SK-N-SH treated with all-trans-retinoic acid at 6 μM for 48 hours (cell line): ENCODE measurements around the gene RAB30.

ENCODE experiments used
- ARNTL ChIP-seq: fragments of 450-650 bp; formaldehyde crosslinking; IDR thresholded peaks from 2 replicates; pipeline ENCODE4 v1.5.0; 2020; ENCODE audit warnings: low read depth, mild to moderate bottlenecking, moderate library complexity, borderline replicate concordance
- TCF4 ChIP-seq: fragments of 250-450 bp; sonication (Bioruptor Pico); IDR thresholded peaks from 2 replicates; pipeline ENCODE4 v1.8.0; 2021; ENCODE audit warnings: mild to moderate bottlenecking, moderate library complexity, borderline replicate concordance
- TOX ChIP-seq: fragments of 250-450 bp; sonication (Bioruptor Pico); IDR thresholded peaks from 2 replicates; pipeline ENCODE4 v1.8.0; 2021; ENCODE audit warnings: mild to moderate bottlenecking, moderate library complexity, borderline replicate concordance
- ZNF8 ChIP-seq: fragments of 450-650 bp; formaldehyde crosslinking; IDR thresholded peaks from 2 replicates; pipeline ENCODE4 v1.5.0; 2020; ENCODE audit warnings: mild to moderate bottlenecking, moderate library complexity
- TF ChIP-seq, protein P1 (sequence below): fragments of 250-450 bp; sonication (Bioruptor Pico); IDR thresholded peaks from 2 replicates; pipeline ENCODE4 v1.8.0; 2021; ENCODE audit warnings: low read depth, mild to moderate bottlenecking, moderate library complexity, borderline replicate concordance

DNA sequence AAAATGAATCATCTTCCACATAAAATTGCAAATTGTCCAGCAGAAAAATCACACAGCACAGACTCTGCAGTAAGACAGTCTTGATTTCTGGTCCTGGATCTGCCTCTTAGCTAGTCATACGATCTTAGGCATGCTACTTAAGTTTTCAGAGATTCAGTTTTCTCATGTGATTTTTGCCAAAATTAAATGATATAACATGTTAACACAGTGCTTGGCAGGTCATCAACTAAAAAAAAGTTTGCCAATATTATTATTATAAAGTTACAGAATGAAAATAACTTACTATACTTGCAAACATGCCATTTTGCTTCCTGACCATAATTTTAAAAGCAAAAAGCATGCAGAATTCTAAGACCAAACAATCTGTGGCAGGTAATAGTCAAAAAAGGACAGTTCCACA lies 15.1 kb downstream of the RAB30 start:
- TF ChIP-seq TCF4 (no peak), ZNF8 (no peak), TOX (no peak), ARNTL (CRISPR knock-in tag) (no peak)
- TF ChIP-seq, protein P1, sequence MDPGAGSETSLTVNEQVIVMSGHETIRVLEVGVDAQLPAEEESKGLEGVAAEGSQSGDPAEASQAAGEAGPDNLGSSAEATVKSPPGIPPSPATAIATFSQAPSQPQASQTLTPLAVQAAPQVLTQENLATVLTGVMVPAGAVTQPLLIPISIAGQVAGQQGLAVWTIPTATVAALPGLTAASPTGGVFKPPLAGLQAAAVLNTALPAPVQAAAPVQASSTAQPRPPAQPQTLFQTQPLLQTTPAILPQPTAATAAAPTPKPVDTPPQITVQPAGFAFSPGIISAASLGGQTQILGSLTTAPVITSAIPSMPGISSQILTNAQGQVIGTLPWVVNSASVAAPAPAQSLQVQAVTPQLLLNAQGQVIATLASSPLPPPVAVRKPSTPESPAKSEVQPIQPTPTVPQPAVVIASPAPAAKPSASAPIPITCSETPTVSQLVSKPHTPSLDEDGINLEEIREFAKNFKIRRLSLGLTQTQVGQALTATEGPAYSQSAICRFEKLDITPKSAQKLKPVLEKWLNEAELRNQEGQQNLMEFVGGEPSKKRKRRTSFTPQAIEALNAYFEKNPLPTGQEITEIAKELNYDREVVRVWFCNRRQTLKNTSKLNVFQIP (CRISPR knock-in tag): no peak
